ENCODE measurements around the gene HUS1. TPM values are rescaled to one million over a fixed set of nuclear protein-coding genes. Genes with fewer than 3 reads are reported as not detected.

Gene HUS1
- total and polyA plus RNA-seq, 2 of the 8 experiments (the other 6 are each of a cell fraction or from before 2014, with no cell fraction given): 15.0 to 33.0 TPM

- no peak overlapping the region for H2BK15ac ChIP-seq (ENCODE audit: low read length)
- H3K4me3 ChIP-seq (ENCODE audit: extremely low read depth in 1 of 4, insufficient read depth in 2 of 4, low read depth in 3 of 4, low read length in 4 of 4): peak overlapping the region in 3 of 4 experiments; percentile 29 to 54 (median 43); a peak in 5 of 8 replicates
- peak overlapping the region; percentile 42; the same call in 1 of the 2 replicates for H3K27ac ChIP-seq (ENCODE audit: low read depth, low read length)
- H3K23ac ChIP-seq (ENCODE audit: insufficient read length): no peak overlapping the region
- POLR2A ChIA-PET (ENCODE audit: partially characterized antibody): interaction anchor here (0.8 to 3.2 kb wide), 9 partner anchors 8 to 118 kb away, joined by 3 to 36 read pairs (median 4); partner anchors contain the start of gene UPP1
- H3K27me3 ChIP-seq (replicated peaks in 1 of 4; ENCODE audit: control insufficient read depth in 3 of 4, extremely low read depth in 1 of 4, insufficient read depth in 3 of 4, low read length in 3 of 4): no peaks in the 10 kb centered on the region
- no peaks in the 10 kb centered on the region for H3K9me3 ChIP-seq (ENCODE audit: insufficient read depth in 2 of 2, low read depth in 1 of 2, low read length in 1 of 2)
- FAIRE-seq (no peak), DNase-seq (ENCODE audit: low read depth in 1 of 2, low spot score in 2 of 2) (peak; percentile 69 to 87)
- H3K9ac ChIP-seq (replicated peaks in 1 of 4; ENCODE audit: extremely low read depth in 1 of 4, low read depth in 3 of 4, low read length in 3 of 4): peak overlapping the region in 2 of 4 experiments; percentile 38 to 45; a peak in 1 of 7 replicates
- peak overlapping the region; percentile 85; the same call in 1 of the 2 replicates for H3K18ac ChIP-seq (ENCODE audit: extremely low read depth, low read length)
- H2BK5ac ChIP-seq (ENCODE audit: low read depth, low read length): peak overlapping the region; percentile 63; the same call in 1 of the 2 replicates
- peak overlapping the region; percentile 93; the same call in 1 of the 2 replicates for H4K8ac ChIP-seq (ENCODE audit: extremely low read depth, insufficient read depth, low read length)
- H3K4me1 ChIP-seq (replicated peaks in 1 of 4; ENCODE audit: control insufficient read depth in 3 of 4, insufficient read depth in 4 of 4, low read length in 3 of 4): peaks cover 0 to 5% (median 0%) of the 10 kb centered on the region in 4 experiments; a peak in 5 of 7 replicates
- H3K23me2 ChIP-seq (ENCODE audit: low read depth, low read length): peaks cover 4% of the 10 kb centered on the region; the same call in 1 of the 2 replicates
- H2AFZ ChIP-seq (ENCODE audit: low read length): peak overlapping the region; percentile 91
- H2BK20ac ChIP-seq (ENCODE audit: low read length): peak overlapping the region; percentile 80; the same call in 1 of the 2 replicates
- H2BK12ac ChIP-seq (ENCODE audit: low read depth, low read length): no peak overlapping the region
- no peak overlapping the region for H2AK5ac ChIP-seq (ENCODE audit: low read depth, low read length)
- WGBS, 2 experiments (ENCODE audit: extremely low coverage in 1 of 2, insufficient coverage in 1 of 2, insufficient read length in 1 of 2, insufficient replicate concordance in 2 of 2, low coverage in 1 of 2, low lambda C conversion rate in 2 of 2, missing lambda C conversion rate in 1 of 2): 8% methylated on average over 26 of the region's 26 CpGs; no CpG with 5 or more reads in 1 of the 2 experiments
- H4K5ac ChIP-seq (ENCODE audit: insufficient read length, low read depth, low read length): peak overlapping the region; percentile 18
- H3K4me2 ChIP-seq (ENCODE audit: insufficient read depth in 1 of 2, low read depth in 2 of 2, low read length in 2 of 2): peak overlapping the region; percentile 7 to 86
- H3K79me2 ChIP-seq (ENCODE audit: control insufficient read depth in 1 of 2, insufficient read depth in 2 of 2, low read length in 2 of 2): no peaks in the 10 kb centered on the region
- H4K20me1 ChIP-seq (replicated peaks in 1 of 2; ENCODE audit: control insufficient read depth in 1 of 2, insufficient read depth in 2 of 2, low read length in 2 of 2): peaks cover 0 to 2% of the 10 kb centered on the region in 2 experiments
- no peak overlapping the region for H3K14ac ChIP-seq (ENCODE audit: insufficient read length)
- peak overlapping the region; percentile 86 for H4K91ac ChIP-seq (replicated peaks; ENCODE audit: insufficient read length, low read length)
- CTCF ChIA-PET (ENCODE audit: partially characterized antibody): interaction anchor here (0.6 to 3.6 kb wide), 24 partner anchors 9 to 163 kb away, joined by 3 to 38 read pairs (median 3); partner anchors contain the start of gene UPP1
- H3K79me1 ChIP-seq (ENCODE audit: low read depth, low read length): no peaks in the 10 kb centered on the region
- no peak overlapping the region for H3K4ac ChIP-seq (replicated peaks; ENCODE audit: insufficient read length, low read depth, low read length)
- no peak overlapping the region for H2BK120ac ChIP-seq (replicated peaks; ENCODE audit: low read depth, low read length)
- no peak overlapping the region for H3K56ac ChIP-seq (replicated peaks; ENCODE audit: insufficient read length, low read depth, low read length)
- no peaks in the 10 kb centered on the region for H3K36me3 ChIP-seq (ENCODE audit: control insufficient read depth in 2 of 4, insufficient read depth in 4 of 4, low read length in 3 of 4)
- TF ChIP-seq POU5F1 (IDR thresholded peaks at IDR 0.05; ENCODE audit: low read depth, low read length) (no peak), MAX (IDR thresholded peaks at IDR 0.05) (peak; percentile 78), KDM4A (IDR thresholded peaks at IDR 0.05; ENCODE audit: low read depth, low read length, severe bottlenecking) (no peak), RNF2 (IDR thresholded peaks at IDR 0.05; ENCODE audit: borderline replicate concordance, low read depth, low read length, missing control alignments, poor library complexity, severe bottlenecking) (no peak), POLR2AphosphoS5 (IDR thresholded peaks at IDR 0.05; ENCODE audit: low read depth, low read length) (0 out of 2 replicates have a peak, but pooled peaks have one; percentile 59)
Measured at GRCh38 chr7:47991741-47992311, 12.4 kb upstream of the HUS1 start.
